ENCODE data around the gene TMEM72. TPM values are rescaled to one million over a fixed set of nuclear protein-coding genes. Genes with fewer than 3 reads are reported as not detected.

TMEM72 gene
- total RNA-seq, 2 experiments from 2014 or later = not detected

- H3K27me3 Mint-ChIP-seq = no peaks in the 10 kb centered on the region
- no peaks in the 10 kb centered on the region for H3K36me3 Mint-ChIP-seq (ENCODE audit: low read depth)
- ChIA-PET POLR2A (no interaction called here), CTCF (no interaction called here)
- H3K9me3 Mint-ChIP-seq = no peaks in the 10 kb centered on the region
- no peaks in the 10 kb centered on the region for H3K4me1 Mint-ChIP-seq
- no peak overlapping the region for H3K27ac Mint-ChIP-seq
- no peak for DNase-seq
- no peak overlapping the region for H3K4me3 Mint-ChIP-seq
These were observed 14.9 kb downstream of the TMEM72 start for GRCh38 chr10:44925811-44926750.

DNA sequence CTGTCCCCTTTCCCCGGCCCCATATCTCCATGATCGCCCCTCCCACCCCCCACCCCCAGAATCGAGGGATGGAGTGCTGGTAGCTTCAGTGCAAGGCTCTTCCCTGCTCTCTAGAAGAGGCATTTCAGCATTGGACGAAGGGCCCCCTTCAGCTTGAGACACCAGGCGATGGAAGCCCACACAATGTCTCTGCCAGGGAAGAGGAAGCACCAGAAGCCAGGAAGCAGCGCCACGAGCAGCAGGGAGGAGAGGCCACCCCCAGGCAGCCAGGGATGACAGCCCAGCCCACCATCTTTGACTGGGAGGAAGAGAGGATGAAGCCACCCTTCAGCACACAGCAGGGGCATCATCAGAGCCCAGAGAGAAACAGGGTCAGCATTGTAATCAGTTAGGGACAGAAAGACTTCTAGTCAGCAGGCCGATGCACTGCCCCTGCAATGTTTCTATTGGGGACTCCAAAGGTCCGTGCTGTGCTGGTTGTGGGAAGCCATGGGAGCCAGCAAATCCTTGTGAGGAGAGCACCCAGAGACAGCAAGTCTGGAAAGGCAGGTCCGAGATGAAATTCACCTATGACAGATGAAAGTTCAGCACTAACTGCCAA lies 15.7 kb downstream of the TMEM72 start:
- no peak overlapping the region for H3K27ac Mint-ChIP-seq
- no peak for DNase-seq
- no peaks in the 10 kb centered on the region for H3K9me3 Mint-ChIP-seq
- no peaks in the 10 kb centered on the region for H3K36me3 Mint-ChIP-seq (ENCODE audit: low read depth)
- no peaks in the 10 kb centered on the region for H3K27me3 Mint-ChIP-seq
- no peak overlapping the region for H3K4me3 Mint-ChIP-seq
- POLR2A ChIA-PET = no interaction called here
- CTCF ChIA-PET = interaction anchor here (1.3 kb wide), 1 partner anchor 9 kb away, joined by 3 read pairs; no protein-coding TSS in a partner anchor
- no peaks in the 10 kb centered on the region for H3K4me1 Mint-ChIP-seq

GRCh38 chr10:44927352-44927751 lies 16.2 kb downstream of the TMEM72 start:
- no peak overlapping the region for H3K4me3 Mint-ChIP-seq
- DNase-seq = no peak
- H3K4me1 Mint-ChIP-seq = no peaks in the 10 kb centered on the region
- ChIA-PET CTCF (interaction anchor here (1.3 kb wide), 1 partner anchor 8 kb away, joined by 3 read pairs; no protein-coding TSS in a partner anchor), POLR2A (no interaction called here)
- H3K36me3 Mint-ChIP-seq (ENCODE audit: low read depth) = no peaks in the 10 kb centered on the region
- no peaks in the 10 kb centered on the region for H3K27me3 Mint-ChIP-seq
- H3K9me3 Mint-ChIP-seq = no peaks in the 10 kb centered on the region
- H3K27ac Mint-ChIP-seq = no peak overlapping the region

DNA sequence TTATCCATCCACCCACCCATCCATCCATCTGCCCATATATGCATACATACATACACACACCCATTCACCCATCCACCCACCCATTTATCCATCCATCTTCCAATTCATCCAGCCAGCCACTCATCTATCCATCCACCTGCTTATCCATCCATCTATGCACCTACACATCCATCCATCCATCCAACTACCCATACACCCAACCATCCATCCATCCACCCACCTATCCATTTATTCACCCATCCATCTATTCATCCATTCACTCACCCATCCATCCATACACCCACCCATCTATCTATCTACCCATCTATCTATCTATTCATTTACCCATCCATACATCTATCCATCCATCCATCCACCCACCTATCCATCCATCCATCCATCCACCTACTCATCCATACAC lies 17.3 kb downstream of the TMEM72 start:
- no peaks in the 10 kb centered on the region for H3K36me3 Mint-ChIP-seq (ENCODE audit: low read depth)
- H3K27me3 Mint-ChIP-seq = no peaks in the 10 kb centered on the region
- H3K27ac Mint-ChIP-seq = no peak overlapping the region
- H3K4me1 Mint-ChIP-seq = no peaks in the 10 kb centered on the region
- POLR2A ChIA-PET = no interaction called here
- DNase-seq = no peak
- CTCF ChIA-PET = interaction anchor here (0.6 to 1.2 kb wide), 2 partner anchors 16 to 636 kb away, joined by 3 read pairs; no protein-coding TSS in a partner anchor
- H3K9me3 Mint-ChIP-seq = no peaks in the 10 kb centered on the region
- H3K4me3 Mint-ChIP-seq = no peak overlapping the region

GRCh38 chr10:44929356-44930255 lies 18.5 kb downstream of the TMEM72 start:
- Mint-ChIP-seq H3K36me3 (ENCODE audit: low read depth) (no peaks in the 10 kb centered on the region), H3K27ac (no peak overlapping the region), H3K4me1 (no peaks in the 10 kb centered on the region), H3K9me3 (no peaks in the 10 kb centered on the region), H3K27me3 (no peaks in the 10 kb centered on the region), H3K4me3 (no peak overlapping the region)
- ChIA-PET POLR2A (no interaction called here), CTCF (interaction anchor here (0.5 to 1.2 kb wide), 2 partner anchors 17 to 1335 kb away, joined by 3 to 4 read pairs; no protein-coding TSS in a partner anchor)
- no peak for DNase-seq

DNA sequence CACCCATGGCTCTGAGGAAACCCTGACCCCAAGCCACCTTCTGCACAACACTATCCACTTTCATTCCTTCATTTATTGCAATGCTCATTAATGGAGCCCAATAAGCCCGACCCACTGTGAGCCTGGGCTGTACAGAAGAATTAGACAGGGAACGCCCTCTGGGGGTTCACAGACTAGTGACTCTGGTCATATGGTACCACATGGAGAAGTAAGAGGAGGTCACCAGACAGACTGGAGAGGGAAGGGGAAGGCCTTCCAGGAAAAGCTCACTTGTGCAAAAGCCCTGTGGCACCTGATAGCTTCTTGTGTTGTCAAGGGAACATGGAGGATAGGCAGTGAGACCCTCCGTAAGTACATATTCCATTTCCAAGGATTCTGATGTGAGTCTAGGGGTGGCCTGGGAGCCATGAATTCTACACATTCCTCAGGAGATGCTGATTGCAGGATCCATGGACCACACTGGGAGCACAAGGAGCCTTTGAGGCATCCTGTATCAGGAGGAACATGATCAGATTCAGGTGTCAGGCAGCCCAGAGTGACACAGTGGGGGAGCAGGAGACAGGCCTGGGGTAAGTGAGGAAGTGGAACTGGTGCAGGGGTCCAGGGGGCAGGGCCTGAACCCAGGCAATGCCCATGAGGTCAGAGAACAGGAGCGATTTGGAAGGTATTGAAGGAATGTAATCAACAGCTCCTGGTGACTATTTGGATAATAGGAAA lies 19.9 kb downstream of the TMEM72 start:
- no peaks in the 10 kb centered on the region for H3K27me3 Mint-ChIP-seq
- POLR2A ChIA-PET = no interaction called here
- no peaks in the 10 kb centered on the region for H3K9me3 Mint-ChIP-seq
- peaks cover 6% of the 10 kb centered on the region for H3K4me1 Mint-ChIP-seq
- H3K36me3 Mint-ChIP-seq (ENCODE audit: low read depth) = no peaks in the 10 kb centered on the region
- DNase-seq = no peak
- H3K27ac Mint-ChIP-seq = no peak overlapping the region
- CTCF ChIA-PET = interaction anchor here (0.6 to 2.9 kb wide), 5 partner anchors 10 to 617 kb away, joined by 3 to 17 read pairs (median 4); no protein-coding TSS in a partner anchor
- H3K4me3 Mint-ChIP-seq = no peak overlapping the region

- DNase-seq = no peak
- ChIA-PET POLR2A (interaction anchor here (1.2 kb wide), 1 partner anchor 70 kb away, joined by 3 read pairs; no protein-coding TSS in a partner anchor), CTCF (interaction anchor here (0.6 to 2.9 kb wide), 16 partner anchors 7 to 617 kb away, joined by 3 to 17 read pairs (median 4); partner anchors contain the start of gene DEPP1)
- H3K4me3 Mint-ChIP-seq = no peak overlapping the region
- H3K4me1 Mint-ChIP-seq = peaks cover 8% of the 10 kb centered on the region
- H3K27me3 Mint-ChIP-seq = no peaks in the 10 kb centered on the region
- H3K27ac Mint-ChIP-seq = no peak overlapping the region
- H3K9me3 Mint-ChIP-seq = no peaks in the 10 kb centered on the region
- H3K36me3 Mint-ChIP-seq (ENCODE audit: low read depth) = no peaks in the 10 kb centered on the region
These were observed 20.7 kb downstream of the TMEM72 start for GRCh38 chr10:44931621-44932516.

DNA sequence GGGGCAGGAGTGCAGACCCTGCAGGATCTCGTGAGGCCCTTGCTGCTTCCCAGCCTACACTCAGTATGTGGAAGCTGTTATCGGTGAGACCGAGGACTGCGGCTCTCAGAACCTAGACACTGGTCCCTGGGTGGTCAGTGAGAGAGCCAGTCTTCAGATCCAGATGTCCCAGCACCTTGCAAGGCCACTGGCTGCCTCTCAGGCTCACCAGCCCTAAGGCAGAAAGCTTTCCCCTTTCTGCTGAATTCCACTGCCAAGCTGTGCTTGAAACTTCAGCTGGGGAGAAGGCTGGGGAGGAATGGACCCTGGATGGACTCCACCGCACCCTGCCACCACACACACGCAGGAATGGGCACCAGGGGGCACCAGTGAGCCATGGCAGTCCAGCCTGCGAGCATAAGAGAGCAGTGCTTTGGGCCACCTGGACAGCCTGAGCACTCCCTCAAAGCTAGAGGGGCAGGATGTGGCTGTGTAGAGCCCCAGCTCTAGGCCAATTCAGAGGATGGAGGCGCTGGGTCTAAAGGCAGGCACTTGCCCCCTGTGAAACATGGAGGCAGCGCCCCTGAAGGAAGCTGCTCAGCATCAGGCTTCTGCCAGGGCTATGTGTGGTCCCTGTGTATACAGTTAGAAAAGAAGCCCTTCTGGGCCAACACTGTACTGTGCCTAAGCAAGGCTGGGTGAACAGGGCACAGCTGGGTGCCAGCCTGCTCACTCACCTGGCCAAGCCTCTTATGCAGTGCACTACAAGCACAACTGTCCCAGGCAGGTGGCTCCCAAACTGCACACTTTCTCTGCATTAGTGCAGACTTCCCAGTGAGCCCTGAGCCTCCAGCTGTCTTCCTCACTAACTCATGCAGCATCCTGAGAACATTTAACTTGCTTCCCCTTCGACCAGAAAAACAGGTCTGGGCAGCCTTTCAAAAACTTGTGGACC lies 21.6 kb downstream of the TMEM72 start:
- DNase-seq = peak; percentile 84
- no peak overlapping the region for H3K27ac Mint-ChIP-seq
- H3K36me3 Mint-ChIP-seq (ENCODE audit: low read depth) = no peaks in the 10 kb centered on the region
- ChIA-PET POLR2A (interaction anchor here (1.2 kb wide), 1 partner anchor 69 kb away, joined by 3 read pairs; no protein-coding TSS in a partner anchor), CTCF (interaction anchor here (0.6 to 2.9 kb wide), 17 partner anchors 8 to 71 kb away, joined by 3 to 17 read pairs (median 3); partner anchors contain the start of gene DEPP1)
- H3K4me1 Mint-ChIP-seq = peaks cover 8% of the 10 kb centered on the region
- no peak overlapping the region for H3K4me3 Mint-ChIP-seq
- no peaks in the 10 kb centered on the region for H3K27me3 Mint-ChIP-seq
- no peaks in the 10 kb centered on the region for H3K9me3 Mint-ChIP-seq

- H3K27ac Mint-ChIP-seq = no peak overlapping the region
- H3K9me3 Mint-ChIP-seq = no peaks in the 10 kb centered on the region
- no peaks in the 10 kb centered on the region for H3K36me3 Mint-ChIP-seq (ENCODE audit: low read depth)
- ChIA-PET CTCF (interaction anchor here (0.7 to 2.9 kb wide), 16 partner anchors 9 to 70 kb away, joined by 3 to 17 read pairs (median 4); partner anchors contain the start of gene DEPP1), POLR2A (interaction anchor here (1.2 kb wide), 1 partner anchor 68 kb away, joined by 3 read pairs; no protein-coding TSS in a partner anchor)
- no peak for DNase-seq
- no peaks in the 10 kb centered on the region for H3K27me3 Mint-ChIP-seq
- peaks cover 8% of the 10 kb centered on the region for H3K4me1 Mint-ChIP-seq
- no peak overlapping the region for H3K4me3 Mint-ChIP-seq
These were observed 22.5 kb downstream of the TMEM72 start for GRCh38 chr10:44933451-44934321.

All from activated CD4-positive, alpha-beta T cell treated with anti-CD3 and anti-CD28 coated beads, Interleukin-2, amount 10 ng/mL, durations not matched to agents 7 days and 5 days (primary cell).